Hematopoietic multipotent progenitor cell treated with erythropoietin and hydrocortisone succinate and interleukin-3 and kit ligand, for 6 days (in vitro differentiated cells): ENCODE data around the gene BCAS3.

ENCODE experiments used
- DNase-seq: peaks from one replicate; pipeline ENCODE4 v3.0.0-alpha.2; 2015

Gene BCAS3

DNA sequence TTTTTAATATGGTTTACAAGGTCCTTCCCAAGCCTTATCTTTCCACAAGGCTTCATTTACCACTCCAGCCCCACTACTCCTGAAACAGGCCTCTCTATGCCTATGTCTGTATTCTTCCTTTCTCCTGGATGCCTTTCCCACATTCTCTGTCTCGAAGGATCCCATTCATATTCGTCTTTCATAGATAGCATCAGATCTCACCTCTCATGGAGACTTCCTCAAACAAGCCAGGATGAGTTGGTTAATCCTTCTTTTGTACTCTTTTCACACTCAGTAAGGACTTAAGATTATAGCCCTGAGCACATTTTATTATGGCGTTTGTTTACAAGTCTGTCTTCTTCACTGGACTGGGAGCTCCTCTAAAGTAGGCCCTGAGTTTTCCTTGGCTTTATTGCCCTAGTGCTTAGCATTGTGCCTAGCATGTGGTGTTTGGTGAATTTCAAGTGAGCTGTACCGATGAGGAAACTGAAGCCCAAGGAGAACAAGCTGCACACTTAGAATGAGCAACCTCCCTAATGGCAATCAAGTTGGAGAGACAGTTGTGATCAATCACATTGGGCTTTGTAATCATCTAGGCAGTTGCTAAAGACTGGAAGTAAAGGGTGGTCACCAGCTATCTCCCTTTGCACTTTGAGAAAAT is 764.6 kb downstream of the BCAS3 start:
- no peak for DNase-seq
